ENCODE measurements around the gene ZNF469.

DNA sequence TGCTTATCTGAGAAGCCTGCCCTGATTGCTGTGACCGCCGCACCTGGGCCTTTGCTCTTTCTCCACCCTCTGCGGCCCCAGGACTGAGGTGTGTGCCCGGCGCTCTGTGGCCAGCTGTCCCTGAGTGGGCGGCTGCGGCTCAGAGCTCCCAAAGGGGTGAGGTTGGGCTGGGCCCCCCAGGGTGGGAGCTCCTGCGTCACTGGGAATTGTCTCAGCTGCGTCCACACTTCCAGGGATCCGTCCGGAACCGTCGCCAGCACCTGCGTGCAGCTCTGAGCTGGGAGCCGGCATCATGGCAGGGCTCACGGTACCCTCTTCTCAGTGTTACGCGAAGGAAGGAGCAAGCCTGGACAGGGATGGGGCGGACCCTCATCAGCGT, 24.3 kb downstream of the ZNF469 start:
- TF ChIP-seq POLR2A (IDR thresholded peaks at IDR 0.05) (no peak), EP300 (IDR thresholded peaks at IDR 0.05) (no peak)
- TF ChIP-seq, protein P1, sequence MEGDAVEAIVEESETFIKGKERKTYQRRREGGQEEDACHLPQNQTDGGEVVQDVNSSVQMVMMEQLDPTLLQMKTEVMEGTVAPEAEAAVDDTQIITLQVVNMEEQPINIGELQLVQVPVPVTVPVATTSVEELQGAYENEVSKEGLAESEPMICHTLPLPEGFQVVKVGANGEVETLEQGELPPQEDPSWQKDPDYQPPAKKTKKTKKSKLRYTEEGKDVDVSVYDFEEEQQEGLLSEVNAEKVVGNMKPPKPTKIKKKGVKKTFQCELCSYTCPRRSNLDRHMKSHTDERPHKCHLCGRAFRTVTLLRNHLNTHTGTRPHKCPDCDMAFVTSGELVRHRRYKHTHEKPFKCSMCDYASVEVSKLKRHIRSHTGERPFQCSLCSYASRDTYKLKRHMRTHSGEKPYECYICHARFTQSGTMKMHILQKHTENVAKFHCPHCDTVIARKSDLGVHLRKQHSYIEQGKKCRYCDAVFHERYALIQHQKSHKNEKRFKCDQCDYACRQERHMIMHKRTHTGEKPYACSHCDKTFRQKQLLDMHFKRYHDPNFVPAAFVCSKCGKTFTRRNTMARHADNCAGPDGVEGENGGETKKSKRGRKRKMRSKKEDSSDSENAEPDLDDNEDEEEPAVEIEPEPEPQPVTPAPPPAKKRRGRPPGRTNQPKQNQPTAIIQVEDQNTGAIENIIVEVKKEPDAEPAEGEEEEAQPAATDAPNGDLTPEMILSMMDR (IDR thresholded peaks at IDR 0.05), result no peak
